Stimulated activated CD4-positive, alpha-beta T cell treated with anti-CD3 and anti-CD28 coated beads, TNF-alpha, amount 100 ng/mL, for 48 hours (primary cell): ENCODE measurements around the gene ZNF160.
"Not testable (repeated sequence)": the region's sequence is repeated elsewhere in the genome, so short reads cannot be mapped to it uniquely, and the experiment has no call there.

Experiments used
- DNase-seq, 3 donors: peaks; one replicate each; pipeline ENCODE4 v3.0.0-alpha.2; 2020; ENCODE audit warnings: low read depth in 3 of 3

Gene ZNF160

DNA sequence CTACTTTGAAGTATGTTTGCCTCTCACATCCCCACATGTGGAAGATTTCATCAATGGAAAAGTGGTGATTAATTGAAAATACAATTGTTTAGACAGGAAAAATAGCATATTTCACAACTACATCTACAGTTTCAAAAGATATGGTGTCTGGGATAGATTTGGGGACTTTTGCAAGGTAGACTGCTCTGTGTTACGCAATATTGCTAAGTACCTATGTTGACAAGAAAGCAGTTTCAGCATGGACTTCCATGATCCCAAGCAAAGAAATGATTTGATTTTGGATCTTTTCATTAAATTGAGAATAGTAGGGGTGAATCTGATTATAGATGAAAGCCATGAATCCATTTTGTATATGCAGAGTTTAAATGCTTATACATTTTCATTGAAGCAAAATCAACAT, 10.5 kb downstream of the ZNF160 start:
- no peak for DNase-seq

DNA sequence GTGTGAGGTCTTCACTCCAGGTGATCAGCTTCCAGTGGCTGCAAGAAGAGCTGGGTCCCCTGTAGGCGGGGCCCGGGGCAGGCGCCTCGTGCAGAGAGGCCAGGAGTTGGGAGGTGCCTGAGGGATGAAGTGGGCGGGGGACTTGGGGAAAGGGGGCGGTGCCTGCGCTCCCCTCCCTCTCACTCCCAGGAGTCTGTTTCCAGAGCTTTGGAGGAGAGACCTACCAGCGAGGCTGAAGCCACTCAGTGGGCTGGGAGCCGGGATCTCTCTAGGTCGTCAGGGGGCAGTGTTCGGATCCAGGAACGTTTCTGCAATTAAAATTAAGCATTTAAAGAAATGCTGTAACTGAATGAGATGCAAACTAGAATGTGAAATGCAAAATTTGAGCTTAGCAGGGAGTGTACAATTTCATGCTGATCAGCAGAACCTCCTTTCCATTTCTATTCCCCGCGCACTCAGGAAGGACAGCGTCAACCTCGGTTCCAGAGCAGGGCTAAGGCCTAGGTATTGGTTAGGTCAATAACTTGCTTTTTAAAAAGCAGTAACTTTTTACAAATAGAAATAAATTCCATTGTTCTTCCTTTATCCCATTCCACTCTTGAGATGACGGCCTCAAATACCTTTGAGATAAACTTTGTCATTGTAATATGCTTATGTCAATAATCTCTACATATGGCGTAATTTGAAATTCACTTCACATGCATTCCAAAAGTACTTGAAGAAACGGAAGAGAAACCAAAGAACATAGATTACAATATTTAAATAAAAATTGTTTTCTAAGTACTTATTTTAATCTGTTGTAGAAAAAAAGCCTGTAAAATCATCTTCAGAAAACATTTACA, 11.6 kb downstream of the ZNF160 start:
- no peak for DNase-seq

DNA sequence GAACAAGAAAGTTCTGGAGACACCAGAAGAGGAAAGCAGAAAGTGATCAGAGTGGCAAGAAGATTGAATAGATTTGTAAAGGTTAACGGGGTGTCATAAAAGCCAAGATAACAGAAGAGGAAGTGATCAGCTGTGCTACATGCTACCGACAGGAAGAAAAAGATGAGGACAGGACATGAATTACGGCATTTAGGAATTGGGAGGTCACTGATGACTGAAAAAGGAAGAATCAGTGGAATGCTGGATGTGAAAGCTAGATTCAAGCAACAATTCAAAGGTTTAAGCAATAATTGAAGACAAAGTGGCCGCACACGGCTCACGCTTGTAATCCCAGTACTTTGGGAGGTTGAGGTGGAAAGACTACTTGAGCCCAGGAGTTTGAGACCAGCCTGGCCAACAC, 15.1 kb downstream of the ZNF160 start:
- DNase-seq = no peak

DNA sequence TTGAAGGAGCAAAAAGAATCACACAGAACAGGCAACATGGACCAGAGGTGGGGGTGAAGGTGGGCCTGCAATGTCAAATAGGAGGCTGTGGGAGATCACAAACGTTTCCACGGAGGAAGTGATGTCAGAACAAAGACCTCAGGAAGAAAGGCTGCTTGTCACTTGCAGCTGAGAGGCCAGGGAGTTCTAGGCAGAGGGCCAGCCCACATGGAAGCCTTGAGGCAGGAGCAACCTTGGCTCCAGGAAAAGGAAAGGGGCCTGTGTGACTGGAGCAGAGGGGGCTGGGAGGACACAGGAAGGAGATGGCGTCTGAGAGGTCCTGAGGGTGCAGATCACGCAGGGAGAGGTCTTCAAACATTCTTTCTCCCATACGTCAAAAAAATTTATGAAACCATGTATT, 16.3 kb downstream of the ZNF160 start:
- no peak for DNase-seq

DNA sequence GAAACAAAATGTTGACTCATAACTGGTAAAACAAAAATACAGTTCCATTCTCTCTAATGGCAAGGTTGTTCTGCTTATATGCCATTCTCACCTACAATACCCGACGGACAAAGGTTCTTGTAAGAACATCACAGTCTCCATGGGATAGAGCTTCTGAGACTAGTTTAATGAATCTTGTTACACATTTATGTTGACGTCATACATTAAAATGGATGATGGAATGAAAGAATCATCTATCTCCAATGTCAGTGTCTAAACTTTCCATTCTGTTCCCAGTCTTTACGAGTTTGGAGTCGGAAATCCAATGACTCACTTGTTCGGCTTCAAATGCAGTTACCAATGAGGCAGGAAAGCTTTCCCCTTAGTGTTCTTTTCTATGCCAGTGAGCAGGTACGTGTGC, 17.7 kb downstream of the ZNF160 start:
- no peak for DNase-seq

DNA sequence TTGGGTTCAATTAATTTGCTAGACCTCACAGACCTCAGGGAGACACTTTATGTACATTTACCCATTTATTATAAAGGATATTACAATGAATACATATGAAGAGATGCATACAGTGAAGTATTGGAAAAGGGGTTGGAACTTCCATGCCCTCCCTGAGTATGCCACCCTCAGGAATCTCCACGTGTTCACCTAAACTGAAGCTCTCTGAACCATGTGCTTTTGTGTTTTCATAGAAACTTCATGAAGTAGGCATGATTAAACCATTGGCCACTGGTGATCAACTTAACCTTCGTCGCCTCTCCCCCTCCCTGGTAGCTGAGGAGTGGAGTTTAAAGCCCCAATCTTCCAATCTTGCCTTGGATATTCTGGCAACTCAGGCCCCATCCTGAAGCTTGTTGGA, 20.3 kb downstream of the ZNF160 start:
- DNase-seq = no peak

DNA sequence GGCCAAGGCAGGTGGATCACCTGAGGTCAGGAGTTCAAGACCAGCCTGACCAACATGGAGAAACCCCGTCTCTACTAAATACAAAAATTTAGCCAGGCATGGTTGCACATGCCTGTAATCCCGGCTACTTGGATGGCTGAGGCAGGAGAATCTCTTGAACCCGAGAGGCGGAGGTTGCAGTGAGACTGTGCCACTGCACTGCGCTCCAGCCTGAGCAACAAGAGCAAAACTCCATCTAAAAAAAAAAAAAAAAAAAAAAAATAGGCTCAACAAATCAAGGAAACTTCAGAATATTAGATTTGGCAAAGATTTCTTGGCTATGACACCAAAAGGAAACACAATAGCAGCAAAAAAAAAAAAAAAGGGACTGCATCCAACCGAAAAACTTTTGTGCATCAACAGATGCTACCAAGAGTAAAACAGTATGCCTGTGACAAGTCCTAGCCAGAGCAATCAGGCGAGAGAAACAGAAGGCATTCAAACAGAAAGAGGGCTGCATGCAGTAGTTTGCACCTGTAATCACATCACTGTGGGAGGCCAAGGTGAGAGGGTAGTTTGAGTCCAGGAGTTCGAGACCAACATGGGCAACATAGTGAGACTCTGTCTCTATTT, 23.8 kb downstream of the ZNF160 start:
- no peak for DNase-seq

DNA sequence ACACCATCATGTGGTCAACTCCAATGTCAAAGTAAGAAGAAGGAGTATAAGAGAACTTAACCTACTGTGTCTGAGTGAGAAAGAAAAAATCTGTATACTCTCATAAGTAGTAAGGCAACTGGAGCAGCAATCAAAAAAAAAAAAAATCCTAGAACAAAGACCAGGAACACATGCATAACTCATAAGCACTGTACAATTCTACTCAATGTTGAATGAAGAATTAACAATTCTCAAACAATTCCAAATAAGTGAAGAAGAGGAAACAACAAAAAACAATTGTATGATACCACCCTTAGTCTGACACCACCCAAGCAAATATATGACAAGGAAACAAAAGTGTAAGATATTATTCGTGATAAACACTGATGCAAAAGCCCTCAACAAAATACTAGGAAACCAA, 24.6 kb downstream of the ZNF160 start:
- DNase-seq = no peak

DNA sequence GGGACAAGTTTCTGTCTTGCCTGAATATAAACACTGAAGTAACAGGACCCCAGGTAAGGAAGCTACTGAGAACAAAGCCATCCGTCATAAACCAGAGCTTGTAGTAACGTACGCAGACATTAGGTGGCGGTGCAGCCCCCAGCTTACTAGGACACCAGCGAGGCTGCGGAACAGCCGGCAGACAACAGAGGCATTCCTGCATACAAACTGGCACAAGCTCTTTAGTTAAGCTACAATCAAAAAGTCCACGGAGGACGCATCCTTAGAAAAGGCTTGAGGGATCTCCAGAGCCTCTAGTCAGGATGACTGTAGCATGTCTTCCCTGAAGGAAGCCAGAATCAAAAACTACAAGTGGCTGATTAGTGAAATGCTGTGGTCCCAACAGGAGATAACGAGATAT, 26.2 kb downstream of the ZNF160 start:
- DNase-seq = no peak

DNA sequence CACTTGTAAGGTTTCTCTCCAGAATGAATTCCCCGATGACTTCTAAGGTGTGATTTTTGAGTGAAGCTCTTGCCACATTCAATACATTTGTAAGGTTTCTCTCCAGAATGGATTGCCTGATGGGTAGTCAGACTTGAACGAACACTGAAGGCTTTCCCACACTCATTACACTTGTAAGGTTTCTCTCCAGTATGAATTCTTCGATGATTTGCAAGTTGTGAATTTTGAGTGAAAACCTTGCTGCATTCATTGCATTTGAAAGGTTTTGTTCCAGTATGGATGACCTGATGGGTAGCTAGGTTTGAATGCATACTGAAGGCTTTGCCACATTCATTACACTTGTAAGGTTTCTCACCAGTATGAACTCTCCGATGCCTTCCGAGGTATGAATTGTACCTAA, 34.4 kb downstream of the ZNF160 start:
- DNase-seq = no peak

DNA sequence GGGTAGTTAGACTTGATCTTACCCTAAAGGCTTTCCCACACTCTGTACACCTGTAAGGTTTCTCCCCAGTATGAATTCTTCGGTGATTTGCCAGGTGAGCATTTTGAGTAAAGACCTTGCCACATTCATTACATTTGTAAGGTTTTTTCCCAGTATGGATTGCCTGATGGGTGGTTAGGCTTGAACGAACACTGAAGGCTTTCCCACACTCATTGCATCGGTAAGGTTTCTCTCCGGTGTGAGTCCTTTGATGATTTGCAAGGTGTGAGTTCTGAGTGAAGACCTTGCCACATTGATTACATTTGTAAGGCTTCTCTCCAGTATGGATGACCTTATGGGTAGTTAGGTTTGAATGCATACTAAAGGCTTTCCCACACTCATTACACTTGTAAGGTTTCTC, 35.0 kb downstream of the ZNF160 start:
- DNase-seq = no peak

DNA sequence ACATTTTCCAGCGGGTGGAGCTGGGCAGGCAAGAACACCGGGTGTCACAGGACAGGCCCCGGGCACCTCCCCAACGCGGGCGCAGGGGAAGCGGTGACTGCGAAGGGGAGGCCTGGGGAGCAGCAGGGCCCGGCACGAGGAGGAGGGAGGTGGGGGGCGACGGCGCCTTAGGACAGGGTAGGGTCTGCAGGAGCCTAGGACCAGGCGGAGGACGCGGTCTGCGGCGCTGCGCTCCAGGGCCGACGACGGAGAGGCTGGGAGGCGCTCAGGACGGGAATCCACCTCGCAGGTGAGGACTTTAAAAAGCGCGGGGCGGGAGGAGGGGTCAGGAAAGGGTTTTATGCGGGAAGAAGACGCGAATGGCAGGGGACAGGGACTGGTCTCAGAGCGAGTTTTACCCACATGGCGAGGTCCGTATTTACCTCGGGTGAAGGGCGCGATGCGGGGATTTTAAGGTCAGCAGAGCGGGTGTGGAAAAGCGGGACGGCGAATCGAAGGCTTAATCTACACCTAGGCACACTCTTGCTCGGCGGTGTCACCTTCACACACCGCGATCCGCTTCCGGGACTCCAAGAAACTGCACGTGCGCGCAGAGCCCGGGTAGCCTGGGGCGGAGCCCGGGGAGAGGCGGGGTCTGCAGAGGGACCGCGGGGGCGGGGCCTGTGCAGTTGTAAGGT, 45.2 kb downstream of the ZNF160 start:
- no peak for DNase-seq

DNA sequence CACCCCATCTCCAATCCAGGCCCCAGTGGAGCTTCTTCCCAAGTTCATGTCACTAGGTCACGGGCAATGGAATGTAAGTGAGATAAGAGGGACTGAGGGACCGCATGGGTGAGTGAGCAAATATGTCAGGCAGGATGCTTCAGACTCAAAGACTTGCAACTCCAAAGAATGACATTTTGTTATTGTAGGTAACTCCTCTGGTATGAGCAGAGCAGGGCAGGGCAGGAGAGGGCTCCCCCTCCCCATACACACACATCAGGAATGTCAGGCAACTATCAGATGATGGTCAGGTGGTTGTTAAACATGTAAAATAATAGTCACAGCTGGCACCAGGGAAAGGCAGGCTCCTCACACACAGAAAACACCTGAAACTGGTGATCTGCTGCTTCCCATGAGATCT, 48.1 kb downstream of the ZNF160 start:
- no peak for DNase-seq

DNA sequence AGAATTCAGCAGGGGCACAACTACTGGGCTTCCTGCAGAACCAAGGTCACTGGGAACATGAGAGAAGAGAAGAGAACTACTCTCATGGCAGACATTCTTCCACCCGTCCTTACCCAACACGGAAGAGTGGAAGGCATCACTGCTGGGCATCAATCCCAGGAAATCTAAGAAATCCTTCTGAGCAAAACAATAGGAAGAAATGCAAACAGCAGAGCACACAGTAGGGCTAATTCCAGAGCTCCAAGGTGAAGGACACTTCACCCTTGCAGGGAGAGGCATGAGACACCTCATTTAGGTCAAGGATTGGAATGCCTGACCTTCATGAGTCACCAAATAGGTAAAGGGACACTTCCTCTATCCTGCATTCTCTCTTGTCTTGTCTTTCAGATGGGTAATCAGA, 55.8 kb downstream of the ZNF160 start:
- no peak for DNase-seq

DNA sequence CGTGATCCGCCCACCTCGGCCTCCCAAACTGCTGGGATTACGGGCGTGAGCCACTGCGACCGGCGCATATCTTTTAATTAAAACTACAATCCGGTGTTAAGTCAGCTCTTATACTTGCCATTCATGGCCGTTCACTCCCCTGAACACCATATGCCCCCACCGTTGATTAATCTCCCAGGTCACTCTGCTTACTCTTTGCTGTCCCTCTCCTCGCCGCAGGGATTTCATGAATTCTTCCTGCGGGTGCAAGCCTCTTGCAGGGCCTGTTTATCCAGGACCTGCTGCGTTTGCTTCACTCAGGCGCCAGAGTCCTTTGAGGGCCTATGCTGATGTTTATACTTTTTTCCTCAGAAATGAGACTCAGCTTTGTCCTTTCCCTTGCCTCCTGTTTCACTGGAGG, 57.7 kb downstream of the ZNF160 start:
- no peak for DNase-seq

DNA sequence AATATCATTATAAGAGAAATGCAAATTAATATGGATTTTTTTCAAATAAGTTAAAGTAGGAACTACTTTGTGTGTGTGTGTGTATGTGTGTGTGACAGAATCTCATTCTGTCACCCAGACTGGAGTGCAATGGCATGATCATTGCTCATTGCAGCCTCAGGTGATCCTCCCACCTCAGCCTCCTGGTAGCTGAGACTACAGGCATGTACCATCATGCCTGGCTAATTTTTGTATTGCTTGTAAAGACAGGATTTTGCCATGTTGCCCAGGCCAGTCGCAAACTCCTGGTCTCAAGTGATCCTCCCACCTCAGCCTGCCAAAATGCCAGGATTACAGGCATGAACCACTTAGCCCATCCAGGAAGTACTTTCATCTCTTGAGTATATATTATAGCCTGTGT, 61.9 kb downstream of the ZNF160 start:
- DNase-seq = no peak

DNA sequence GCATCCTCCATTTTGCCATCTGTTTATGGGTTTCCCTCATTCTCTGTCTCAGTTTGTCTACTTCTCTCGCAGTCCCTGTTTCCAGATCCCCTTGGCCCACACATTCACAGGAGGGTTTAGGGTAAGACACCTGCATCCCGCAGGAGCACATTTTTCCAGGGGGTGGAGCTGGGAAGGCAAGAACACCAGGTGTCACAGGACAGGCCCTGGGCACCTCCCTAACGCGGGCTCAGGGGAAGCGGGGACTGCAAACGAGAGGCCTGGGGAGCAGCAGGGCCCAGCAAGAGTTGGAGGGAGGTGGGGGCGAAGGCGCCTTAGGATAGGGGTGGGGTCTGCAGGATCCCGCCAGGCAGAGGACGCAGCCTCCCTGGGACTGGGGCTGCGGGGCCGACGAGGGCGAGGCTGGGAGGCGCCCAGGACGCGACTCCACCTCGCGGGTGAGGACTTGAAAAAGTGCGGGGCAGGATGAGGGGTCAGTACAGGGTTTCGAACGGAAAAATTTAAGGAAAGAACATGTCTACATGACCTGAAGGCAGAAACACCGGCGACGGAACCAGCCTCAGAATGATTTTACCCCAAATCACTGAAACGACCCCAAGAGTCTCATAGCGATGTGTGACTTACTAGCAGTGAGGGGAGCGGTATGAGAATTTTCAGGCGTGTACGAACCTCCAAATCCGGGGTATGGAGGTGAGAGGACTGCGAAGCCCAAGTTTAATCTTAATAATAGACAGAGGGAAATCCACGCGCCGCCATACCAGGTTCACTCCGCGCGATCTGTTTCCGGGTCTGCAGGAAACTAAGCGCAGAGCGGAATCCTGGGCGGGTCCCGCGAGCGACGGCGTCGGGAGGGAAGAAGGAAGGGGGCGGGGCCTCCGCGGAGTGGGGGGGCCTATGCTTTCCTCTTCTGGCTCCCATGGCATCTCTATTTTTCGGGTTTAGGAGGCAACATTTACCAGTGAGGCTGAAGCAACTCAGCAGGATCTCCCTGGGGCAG, 65.8 kb downstream of the ZNF160 start:
- no peak for DNase-seq

DNA sequence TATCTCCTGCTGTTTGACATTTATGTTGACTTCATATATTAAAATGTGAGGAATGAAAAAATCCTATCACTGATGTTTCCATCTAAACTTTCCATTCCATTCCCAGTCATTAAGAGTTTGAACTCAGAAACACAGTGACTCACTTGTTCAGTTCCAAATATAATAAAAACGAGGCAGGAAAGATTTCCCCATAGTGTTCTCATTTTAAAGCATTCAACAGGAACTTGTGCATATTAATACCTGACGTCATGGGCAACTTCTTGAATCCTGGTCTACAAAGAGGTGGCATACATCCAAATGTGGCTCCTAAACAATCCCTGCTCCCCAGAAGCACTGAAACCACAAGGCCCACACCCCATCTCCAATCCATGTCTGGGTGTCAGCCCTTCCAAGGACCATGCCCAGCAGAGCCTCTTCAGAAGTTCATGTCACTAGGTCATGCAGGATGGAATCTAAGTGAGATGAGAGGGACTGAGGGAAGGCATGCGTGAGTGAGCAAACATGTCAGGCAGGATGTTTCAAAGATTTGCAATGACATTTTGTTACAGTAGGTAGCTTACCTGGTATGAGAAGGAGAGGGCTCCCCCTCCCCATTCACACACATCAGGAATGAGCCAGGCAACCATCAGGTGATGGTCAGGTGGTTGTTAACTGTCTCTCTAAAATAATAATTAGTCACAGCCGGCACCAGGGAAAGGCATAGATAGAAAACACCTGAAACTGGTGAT, 68.1 kb downstream of the ZNF160 start:
- no peak for DNase-seq

DNA sequence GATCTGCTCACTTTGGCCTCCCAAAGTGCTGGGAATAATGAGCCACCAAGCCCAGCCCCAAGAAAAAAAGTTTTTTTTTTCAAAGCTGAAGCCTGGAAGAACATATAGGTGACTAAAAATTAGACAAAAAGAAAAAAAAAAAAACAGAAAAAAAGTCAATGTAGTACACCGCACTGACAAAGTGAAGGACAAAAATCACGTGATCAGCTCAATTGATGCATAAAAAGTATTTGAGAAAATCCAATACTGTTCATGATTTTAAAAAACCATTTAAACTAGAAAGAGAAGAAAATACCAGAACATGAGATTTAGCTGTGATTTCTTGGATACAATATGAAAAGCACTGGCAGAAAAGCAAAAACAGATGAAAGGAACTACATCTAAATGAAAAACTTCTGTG, 69.2 kb downstream of the ZNF160 start:
- DNase-seq = no peak

DNA sequence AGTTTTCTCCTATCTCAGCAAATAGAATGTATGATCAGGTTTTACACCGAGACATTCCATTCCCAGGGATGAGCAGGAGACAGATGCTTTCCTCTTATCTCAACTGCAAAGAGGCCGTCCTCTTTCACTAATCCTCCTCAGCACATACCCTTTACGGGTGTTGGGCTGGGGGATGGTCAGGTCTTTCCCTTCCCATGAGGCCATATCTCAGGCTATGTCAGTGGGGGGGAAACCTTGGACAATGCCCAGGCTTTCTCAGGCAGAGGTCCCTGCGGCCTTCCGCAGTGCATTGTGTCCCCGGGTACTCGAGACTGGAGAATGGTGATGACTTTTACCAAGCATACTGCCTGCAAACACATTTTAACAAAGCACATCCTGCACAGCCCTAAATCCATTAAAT, 74.9 kb downstream of the ZNF160 start:
- not testable (repeated sequence) for DNase-seq

DNA sequence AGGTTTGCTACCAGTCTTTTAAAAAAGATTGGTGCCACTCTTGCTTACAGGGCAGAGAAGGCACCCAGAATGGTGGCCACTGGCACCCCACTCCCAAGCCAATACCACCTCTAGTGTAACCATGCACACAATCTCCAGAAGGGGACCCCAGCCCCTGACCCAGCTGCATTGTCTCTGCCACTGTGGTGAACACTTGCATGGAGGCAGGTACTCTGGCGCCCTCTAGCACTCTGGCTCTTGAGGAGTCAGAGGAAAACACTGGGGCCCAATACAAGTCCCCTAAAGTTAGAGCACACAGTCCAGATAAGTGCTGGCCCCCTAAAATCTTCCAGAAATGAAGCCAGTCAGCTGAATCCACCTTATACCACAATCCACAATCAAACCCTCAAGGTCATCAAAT, 83.5 kb downstream of the ZNF160 start:
- no peak for DNase-seq
